ENCODE data around the gene RAB10.

DNA sequence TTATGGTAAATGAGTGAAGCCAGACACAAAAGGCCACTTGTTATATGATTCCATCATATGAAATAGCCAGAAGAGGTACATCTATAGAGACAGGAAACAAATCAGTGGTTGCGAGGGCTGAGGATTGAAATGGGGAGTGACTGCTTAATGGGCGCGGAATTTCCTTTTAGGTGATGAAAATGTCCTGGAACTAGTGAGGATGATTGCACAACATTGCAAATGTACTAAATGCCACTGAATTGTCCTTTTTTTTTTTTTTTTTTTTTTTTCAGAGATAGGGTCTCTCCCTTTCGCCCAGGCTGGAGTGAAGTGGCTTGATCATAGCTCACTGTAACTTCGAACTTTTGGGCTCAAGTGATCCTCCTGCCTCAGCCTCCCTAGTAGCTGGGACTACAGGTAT is 123.7 kb downstream of the RAB10 start:
- TF ChIP-seq, protein P1, sequence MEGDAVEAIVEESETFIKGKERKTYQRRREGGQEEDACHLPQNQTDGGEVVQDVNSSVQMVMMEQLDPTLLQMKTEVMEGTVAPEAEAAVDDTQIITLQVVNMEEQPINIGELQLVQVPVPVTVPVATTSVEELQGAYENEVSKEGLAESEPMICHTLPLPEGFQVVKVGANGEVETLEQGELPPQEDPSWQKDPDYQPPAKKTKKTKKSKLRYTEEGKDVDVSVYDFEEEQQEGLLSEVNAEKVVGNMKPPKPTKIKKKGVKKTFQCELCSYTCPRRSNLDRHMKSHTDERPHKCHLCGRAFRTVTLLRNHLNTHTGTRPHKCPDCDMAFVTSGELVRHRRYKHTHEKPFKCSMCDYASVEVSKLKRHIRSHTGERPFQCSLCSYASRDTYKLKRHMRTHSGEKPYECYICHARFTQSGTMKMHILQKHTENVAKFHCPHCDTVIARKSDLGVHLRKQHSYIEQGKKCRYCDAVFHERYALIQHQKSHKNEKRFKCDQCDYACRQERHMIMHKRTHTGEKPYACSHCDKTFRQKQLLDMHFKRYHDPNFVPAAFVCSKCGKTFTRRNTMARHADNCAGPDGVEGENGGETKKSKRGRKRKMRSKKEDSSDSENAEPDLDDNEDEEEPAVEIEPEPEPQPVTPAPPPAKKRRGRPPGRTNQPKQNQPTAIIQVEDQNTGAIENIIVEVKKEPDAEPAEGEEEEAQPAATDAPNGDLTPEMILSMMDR (conservative IDR thresholded peaks at IDR 0.05; ENCODE audit: low read depth in 2 of 2) = no peak
- TF ChIP-seq, protein P2, sequence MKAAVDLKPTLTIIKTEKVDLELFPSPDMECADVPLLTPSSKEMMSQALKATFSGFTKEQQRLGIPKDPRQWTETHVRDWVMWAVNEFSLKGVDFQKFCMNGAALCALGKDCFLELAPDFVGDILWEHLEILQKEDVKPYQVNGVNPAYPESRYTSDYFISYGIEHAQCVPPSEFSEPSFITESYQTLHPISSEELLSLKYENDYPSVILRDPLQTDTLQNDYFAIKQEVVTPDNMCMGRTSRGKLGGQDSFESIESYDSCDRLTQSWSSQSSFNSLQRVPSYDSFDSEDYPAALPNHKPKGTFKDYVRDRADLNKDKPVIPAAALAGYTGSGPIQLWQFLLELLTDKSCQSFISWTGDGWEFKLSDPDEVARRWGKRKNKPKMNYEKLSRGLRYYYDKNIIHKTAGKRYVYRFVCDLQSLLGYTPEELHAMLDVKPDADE (IDR thresholded peaks at IDR 0.05) = no peak
- no peak for TF ChIP-seq POLR2AphosphoS5 (IDR thresholded peaks at IDR 0.05; ENCODE audit: low read depth)
- TF ChIP-seq EZH2 (IDR thresholded peaks at IDR 0.05; ENCODE audit: low read depth, unreplicated experiment) = no peak
- TF ChIP-seq CREB1 (CRISPR knock-in tag; IDR thresholded peaks at IDR 0.05; ENCODE audit: low read depth) = no peak
- no peak for TF ChIP-seq JUNB (IDR thresholded peaks at IDR 0.05; ENCODE audit: unreplicated experiment)
- TF ChIP-seq, protein P3, sequence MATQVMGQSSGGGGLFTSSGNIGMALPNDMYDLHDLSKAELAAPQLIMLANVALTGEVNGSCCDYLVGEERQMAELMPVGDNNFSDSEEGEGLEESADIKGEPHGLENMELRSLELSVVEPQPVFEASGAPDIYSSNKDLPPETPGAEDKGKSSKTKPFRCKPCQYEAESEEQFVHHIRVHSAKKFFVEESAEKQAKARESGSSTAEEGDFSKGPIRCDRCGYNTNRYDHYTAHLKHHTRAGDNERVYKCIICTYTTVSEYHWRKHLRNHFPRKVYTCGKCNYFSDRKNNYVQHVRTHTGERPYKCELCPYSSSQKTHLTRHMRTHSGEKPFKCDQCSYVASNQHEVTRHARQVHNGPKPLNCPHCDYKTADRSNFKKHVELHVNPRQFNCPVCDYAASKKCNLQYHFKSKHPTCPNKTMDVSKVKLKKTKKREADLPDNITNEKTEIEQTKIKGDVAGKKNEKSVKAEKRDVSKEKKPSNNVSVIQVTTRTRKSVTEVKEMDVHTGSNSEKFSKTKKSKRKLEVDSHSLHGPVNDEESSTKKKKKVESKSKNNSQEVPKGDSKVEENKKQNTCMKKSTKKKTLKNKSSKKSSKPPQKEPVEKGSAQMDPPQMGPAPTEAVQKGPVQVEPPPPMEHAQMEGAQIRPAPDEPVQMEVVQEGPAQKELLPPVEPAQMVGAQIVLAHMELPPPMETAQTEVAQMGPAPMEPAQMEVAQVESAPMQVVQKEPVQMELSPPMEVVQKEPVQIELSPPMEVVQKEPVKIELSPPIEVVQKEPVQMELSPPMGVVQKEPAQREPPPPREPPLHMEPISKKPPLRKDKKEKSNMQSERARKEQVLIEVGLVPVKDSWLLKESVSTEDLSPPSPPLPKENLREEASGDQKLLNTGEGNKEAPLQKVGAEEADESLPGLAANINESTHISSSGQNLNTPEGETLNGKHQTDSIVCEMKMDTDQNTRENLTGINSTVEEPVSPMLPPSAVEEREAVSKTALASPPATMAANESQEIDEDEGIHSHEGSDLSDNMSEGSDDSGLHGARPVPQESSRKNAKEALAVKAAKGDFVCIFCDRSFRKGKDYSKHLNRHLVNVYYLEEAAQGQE (IDR thresholded peaks at IDR 0.05; ENCODE audit: unreplicated experiment) = no peak
- no peak for TF ChIP-seq EZH2phosphoT487 (IDR thresholded peaks at IDR 0.05; ENCODE audit: unreplicated experiment)
- TF ChIP-seq ZNF114 (CRISPR knock-in tag; IDR thresholded peaks at IDR 0.05) = no peak
- no peak for TF ChIP-seq STAT1 (IDR thresholded peaks at IDR 0.05; ENCODE audit: unreplicated experiment)

Data from GM23338 (cell line).